GM19468 (cell line): ENCODE data around the gene APBB2.
"Not testable (repeated sequence)": the region's sequence is repeated elsewhere in the genome, so short reads cannot be mapped to it uniquely, and the experiment has no call there.

ENCODE experiments used
- ATAC-seq: cut with Tn5 transposase; IDR thresholded peaks from one replicate; pipeline ENCODE4 v1.9.1; 2021; ENCODE audit warnings: mild to moderate bottlenecking, moderate library complexity, moderate number of reproducible peaks; ENCODE audit not compliant: unreplicated experiment; ENCODE audit errors: extremely low read depth

APBB2 gene

DNA sequence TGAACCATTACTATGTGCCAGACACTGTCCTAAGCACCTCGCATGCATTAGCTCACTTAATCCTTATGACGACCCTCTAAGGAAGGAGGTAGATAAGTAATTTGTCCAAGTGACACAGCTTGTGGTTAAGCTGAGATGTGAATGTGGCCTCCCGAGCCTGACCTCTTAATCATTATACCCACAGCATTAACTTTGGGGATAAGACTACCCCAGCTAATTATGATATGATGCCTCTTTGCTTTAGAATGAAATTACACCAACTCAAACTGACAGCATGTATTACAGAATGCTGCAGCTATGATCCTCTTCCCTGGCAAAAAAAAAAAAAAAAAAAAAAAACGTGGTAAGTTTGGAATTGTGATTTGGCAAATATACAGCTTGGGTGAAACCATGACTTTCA, 53.5 kb downstream of the APBB2 start:
- no peak for ATAC-seq

- no peak for ATAC-seq
Measured at GRCh38 chr4:41160012-41160789, 54.1 kb downstream of the APBB2 start.

DNA sequence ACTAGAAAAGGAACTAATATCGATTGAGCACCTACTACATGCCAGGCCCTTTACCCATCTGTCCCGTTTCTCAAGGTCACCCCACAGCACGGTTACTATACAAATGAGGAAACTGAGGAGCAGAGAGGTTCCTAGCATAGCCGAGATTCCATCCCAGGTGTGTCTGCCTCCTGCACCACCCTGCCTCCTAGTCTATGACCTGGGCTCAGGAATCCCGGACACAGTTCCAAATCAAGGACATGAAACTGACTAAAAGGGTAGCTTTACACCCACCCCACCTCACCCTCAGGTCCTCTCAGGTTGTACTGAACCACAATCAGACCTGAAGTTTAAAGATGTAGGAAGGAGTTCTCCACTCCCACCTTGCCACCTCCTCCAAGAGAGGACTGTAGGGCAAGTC, 55.6 kb downstream of the APBB2 start:
- ATAC-seq = no peak

DNA sequence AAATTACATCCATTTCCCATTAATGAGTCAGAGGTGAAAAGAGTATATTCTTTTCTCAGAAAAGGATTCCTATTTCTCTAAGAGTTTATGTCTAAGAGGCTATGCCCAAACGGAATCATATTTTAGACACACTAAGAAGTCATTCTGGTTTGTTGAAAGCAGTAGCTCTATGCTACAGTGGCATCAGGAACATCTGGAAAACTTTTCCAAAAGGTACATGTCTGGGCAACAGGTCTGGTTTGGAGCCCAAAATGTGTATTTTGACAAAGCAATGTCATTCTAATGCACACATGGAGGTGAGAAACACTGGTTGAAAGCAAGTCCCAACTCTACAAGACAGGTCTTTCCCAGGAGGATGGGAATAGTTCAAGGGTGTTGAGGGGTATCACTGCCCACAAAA, 56.1 kb downstream of the APBB2 start:
- no peak for ATAC-seq

- ATAC-seq = no peak
Measured at GRCh38 chr4:41157009-41157408, 57.3 kb downstream of the APBB2 start.

DNA sequence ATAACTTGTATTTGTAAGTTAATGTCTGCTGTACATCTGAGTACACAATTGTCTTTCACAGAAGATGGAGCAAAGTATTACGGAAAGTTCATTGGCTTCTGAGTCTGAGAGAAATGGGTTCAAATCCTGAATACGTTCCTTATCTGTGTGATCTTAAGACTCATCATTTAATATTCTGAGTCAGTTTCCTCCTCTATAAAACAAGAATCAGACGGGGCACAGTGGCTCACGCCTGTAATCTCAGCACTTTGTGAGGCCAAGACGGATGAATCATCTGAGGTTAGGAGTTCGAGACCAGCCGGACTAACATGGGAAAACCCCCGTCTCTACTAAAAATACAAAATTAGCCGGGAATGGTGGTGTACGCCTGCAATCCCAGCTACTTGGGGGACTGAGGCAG, 57.8 kb downstream of the APBB2 start:
- no peak for ATAC-seq

DNA sequence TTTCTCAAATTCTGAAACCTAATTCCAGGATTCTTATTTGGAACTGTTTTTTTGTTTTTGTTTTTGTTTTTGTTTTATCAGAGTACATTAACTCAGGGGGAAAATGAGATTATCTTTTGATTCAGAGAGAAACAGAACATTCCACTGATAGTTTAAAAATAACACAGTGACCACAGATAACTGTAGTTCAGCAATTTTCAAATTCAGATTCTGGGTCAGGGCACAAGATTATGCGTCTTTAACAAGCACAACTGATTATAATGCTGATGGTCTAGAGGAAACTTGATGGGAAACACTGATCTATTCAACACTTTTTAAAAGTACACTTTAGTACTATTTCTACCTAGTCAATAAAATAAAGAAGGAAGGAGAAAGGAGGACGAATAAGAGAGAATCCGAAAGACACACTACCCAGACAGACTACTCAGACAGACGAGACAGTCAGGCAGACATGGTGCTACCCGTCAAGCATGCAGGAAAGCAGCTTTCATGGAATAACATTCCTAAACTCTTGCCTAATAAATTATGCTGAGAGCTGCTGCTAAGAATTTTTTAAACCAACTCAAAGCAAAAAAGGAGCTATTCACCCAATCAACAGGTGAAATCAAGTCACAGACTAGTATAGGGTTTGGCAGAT, 59.0 kb downstream of the APBB2 start:
- no peak for ATAC-seq

GRCh38 chr4:41154814-41155177, 59.5 kb downstream of the APBB2 start:
- ATAC-seq = no peak

GRCh38 chr4:41154010-41154813, 60.1 kb downstream of the APBB2 start:
- no peak for ATAC-seq

GRCh38 chr4:41150401-41150800, 63.9 kb downstream of the APBB2 start:
- no peak for ATAC-seq

DNA sequence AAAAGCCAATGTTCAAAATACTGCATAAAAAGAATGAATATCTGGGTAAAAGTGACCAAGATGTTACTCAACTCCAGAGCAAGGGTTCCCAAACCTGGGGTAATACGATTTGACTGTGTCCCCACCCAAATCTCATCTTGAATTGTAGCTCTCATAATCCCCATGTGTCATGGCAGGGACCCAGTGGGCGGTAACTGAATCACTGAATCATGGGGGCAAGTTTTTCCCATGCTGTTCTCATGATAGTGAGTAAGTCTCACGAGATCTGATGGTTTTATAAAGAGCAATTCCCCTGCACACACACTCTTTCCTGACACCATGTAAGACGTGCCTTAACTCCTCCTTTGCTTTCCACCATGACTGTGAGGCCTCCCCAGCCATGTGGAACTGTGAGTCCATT, 64.8 kb downstream of the APBB2 start:
- ATAC-seq = not testable (repeated sequence)

DNA sequence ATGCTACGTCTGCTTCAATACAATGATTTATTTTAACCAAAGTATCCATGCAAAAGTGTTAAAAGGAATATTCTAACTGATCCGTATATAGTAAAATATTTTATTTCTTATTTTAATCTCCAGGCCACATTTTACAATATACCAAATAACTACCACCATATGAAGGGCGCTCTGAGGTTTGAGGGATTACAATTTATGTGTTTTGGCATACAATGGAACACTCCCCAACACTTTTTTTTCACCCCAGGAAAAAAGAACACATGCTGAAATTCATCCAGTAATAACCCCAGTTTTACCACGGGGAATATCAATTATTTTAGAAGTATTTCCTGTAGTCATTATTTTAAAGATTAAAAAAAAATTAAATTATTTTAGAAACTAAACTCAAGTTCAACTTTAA, 65.4 kb downstream of the APBB2 start:
- no peak for ATAC-seq

DNA sequence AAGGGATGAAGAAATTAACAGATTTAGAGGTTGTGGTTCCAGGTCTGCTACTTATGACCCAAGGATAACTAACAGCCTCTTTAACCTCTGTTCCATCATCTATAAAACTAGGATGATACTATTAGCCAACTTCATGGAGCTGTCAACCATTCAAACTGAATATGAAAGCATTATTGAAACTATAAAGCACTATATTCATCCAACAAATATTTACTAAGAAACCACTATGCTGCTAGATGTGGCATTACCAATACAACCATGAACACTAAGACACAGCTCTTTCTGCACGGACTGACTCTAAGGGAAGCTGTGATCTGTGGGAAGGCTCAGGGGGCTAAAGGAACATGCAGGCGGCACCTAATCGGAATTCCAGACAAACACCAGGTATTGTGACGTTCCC, 66.0 kb downstream of the APBB2 start:
- ATAC-seq = no peak

DNA sequence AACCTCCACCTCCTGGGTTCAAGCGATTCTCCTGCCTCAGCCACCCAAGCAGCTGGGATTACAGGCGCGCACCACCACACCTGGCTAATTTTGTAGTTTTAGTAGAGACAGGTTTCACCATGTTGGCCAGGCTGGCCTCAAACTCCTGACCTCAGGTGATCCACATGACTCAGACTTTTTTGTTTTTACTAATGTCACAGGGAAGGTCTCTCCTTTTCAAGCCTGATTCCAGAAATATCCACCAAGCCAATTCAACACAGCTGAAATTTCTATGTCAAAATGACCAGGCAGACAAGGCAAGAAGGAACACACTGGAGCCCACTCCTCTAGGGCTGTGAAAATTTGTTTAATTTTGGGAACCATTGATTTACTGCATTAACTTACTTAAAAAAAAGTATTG, 66.8 kb downstream of the APBB2 start:
- not testable (repeated sequence) for ATAC-seq

- ATAC-seq = no peak
Measured at GRCh38 chr4:41146716-41147506, 67.4 kb downstream of the APBB2 start.

DNA sequence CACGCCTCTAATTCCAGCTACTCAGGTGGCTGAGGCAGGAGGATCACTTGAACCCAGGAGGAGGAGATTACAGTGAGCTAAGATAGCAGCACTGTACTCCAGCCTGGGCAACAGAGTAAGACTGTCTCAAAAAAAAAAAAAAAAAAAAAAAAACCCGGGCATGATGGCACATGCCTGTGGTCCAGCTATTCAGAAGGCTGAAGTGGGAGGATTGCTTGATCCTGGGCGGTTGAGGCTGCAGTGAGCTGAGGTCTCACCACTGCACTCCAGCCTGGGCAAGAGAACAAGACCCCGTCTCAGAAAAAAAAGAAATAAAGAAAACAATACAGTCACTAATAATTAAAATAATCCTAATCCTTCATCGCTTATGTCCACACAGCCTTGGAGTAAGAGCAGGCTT, 68.1 kb downstream of the APBB2 start:
- ATAC-seq = no peak

DNA sequence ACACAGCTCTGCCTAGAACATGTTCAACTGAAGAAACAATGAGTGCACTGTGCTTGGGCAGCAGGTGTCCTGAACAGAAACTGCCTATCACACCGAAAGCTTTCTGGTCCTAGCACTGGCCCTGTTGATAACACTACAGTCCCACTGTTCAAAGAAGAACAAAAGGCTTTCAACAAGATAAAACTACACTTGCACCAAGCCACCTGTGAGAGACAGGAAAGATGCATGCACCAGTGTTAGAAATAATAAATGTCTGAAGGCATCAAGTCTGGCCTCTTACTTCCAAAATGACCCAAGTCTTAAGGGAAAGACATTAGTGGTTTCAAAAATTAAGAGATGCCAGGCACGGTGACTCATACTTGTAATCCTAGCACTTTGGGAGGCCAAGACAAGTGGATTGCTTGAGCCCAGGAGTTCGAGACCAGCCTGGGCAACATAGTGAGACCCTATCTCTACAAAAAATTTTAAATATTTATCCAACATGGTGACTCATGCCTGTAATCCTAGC, 68.7 kb downstream of the APBB2 start:
- ATAC-seq = no peak

DNA sequence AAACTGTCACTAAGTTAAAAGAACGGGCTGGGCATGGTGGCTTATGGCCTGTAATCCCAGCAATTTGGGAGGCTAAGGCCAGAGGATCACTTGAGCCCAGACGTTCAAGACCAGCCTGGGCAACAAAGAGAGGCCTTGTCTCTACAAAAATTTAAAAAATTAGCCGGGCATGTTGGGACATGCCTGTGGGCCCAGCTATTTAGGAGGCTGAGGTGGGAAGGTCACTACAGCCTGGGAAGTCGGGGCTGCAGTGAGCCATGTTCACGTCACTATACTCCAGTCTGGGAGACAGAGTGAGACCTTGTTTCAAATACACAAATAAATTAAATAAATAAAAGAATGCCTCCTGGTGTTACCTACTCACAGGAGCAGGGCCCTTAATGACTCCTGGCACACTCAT, 69.5 kb downstream of the APBB2 start:
- ATAC-seq = no peak

DNA sequence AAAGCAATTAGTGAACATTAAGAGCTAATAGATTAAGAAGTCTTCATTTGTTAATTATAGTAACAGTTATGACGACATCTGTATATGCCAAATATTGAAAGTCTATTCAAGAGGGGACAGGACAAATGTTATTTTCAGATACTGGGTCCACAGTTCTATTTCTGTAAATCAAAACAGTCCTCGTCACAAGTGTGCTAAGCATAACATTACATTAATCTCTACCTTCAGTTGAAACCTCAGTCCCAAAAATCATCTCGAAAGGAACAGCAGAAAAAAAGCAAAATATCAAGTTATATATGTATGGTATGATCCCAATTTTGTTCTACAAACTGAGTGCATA, 70.3 kb downstream of the APBB2 start:
- ATAC-seq = no peak

GRCh38 chr4:41143311-41144039, 70.9 kb downstream of the APBB2 start:
- no peak for ATAC-seq
